ENCODE data around the gene PROC.
A peak's percentile ranks its signal among the peaks of the same experiment; 100 is the strongest.
"Not testable (repeated sequence)": the region's sequence is repeated elsewhere in the genome, so short reads cannot be mapped to it uniquely, and the experiment has no call there.

PROC gene

DNA sequence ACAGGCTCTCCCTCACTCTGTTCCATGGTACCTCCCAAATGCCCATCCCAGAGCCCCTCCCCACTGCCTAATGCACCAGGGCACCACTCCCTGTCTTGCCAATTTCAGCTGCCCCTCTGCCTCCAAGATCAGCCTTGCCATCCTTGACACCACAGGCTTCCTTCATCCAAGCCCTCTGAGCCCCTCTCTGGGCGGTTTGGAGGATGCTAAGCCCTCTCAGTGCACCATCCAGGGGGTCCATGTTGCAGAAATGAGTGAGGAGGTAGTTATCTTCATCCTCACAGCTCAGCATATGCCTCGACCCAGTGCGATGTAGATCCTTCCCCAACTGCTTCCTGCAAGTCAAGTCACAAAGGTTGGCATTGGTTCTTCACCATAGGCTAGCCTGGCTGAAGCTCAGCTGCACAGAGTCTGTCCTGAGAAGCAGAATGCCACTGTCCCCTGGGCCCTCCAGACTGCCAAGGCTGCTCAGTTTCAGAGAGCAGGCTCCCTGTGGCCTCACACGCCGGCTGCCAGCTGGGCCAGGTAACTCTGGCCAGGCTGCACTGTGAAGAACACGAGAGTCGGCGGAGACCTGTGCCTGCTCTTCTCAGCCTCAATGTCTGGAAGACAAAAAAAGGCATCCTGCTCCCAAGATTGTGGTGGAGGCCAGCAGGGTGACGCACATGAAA, 20.5 kb upstream of the PROC start:
- no peak for DNase-seq

DNA sequence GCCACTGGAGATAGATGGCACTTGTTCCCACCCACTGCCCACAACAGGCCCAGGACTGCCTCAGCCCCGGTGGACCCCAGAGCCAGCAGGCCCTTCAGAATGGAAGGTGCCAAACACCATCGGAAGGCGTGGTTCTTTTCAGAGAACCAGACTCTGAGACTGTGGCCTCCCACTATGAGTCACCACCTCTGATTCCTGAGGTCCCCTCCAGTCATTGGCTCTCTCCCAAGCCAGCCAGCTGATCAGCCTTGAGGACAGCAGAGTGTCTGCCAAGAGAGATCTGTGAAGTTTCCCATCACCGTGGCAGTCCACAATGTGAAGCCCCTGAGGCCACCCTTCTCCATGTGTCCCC, 20.0 kb upstream of the PROC start:
- DNase-seq, result no peak

DNA sequence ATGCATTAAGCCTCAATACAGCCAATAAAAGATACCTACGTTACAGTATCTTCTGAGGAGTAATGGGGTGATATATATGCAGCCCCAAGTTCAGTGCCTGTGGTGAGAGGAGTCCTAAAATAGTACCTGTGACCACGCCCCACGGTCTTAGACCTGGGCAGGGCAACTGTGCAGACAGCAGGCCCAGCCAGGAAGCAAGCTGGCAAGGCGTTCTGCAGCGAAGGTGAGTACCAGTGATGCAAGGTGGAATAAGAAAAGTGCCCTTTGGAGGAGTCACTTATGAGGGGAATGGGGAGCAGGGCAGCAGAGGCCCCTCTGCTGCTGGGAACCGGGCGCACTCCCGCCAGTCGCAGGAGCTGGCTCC, 17.7 kb upstream of the PROC start:
- no peak for DNase-seq

DNA sequence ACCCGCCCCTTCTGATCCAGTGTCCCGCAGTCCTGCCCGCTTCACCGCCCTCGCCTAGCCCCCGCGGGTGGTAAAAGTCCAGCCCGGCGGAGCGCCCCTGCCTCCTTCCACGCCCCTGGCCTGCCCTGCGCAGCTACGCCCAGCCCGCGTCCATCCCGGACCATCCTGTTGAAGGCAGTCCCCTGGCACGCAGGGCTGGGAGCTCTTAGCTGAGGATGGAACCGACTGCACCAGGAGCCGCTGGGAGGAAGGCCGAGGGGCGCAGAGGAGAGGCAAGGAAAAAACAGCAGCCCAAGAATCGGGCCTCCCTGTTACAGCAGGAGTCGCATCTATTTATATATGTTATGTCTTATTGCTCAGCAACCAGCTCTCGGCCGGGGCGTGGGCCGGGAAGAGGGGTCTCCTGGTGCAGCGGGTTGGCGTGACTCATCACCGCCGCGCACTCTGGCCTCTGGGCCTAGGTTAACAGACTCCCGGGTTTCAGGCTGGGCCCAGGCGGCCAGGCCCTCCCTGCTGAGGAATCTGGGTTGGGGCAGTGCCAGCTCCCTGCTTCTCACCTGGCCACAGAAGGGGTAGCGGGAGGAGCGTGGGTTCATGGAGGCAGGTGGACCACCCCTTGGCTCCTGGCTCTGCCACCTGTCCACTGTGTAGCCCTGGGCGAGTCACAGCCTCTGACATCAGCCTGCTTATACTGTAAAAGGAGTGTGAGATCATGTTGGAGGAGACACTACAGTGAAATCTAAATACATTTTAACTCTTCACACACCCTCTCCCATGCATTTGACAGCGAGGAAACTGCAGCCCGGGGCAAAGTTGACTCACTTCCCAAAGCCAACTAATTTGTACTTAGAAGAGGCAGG, 17.1 kb upstream of the PROC start:
- DNase-seq, result no peak

DNA sequence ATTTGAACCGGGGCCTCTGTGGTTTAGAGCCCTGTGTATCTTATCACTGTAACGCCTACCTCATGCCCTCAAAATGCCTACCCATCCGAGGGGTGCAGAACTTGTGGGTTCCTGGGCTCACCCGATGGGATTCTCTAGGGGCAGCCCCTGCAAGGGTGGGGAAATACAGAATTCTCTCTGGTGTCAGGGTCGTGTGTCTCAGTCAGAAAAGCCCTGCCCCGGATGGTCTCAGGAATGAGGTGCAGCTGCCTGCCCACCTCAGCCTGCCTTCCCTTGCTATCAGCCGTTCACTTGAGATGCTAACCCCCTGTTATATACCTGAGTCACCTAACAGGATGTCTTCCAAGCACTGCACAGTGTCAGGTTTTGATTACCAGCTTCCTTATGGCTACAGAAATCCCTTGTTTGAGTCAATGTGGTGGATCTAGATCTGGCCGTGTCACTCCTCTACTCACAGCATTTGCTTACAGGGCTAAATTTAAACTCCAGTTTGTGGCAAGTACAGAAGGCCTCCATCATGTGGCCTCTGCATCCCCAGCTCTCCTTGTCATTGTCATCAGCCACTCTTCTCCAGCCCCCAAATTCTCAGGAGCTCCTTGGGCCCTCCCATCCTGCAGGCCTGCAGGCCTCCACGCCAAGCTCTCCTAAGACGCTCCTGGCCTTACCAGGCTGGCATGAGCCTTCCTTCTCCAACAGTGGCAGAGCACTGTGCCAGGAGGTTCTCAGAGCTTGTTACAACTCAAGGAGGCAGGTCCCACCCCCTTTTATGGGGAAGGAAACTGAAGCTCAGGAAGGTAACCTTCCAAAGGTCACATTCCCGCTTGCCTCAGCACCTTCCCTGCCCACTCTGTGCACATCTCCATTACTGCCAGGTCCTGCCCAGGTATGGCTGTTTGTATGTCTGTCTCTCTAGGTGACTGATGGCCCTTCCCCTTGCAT, 16.2 kb upstream of the PROC start:
- no peak for DNase-seq

DNA sequence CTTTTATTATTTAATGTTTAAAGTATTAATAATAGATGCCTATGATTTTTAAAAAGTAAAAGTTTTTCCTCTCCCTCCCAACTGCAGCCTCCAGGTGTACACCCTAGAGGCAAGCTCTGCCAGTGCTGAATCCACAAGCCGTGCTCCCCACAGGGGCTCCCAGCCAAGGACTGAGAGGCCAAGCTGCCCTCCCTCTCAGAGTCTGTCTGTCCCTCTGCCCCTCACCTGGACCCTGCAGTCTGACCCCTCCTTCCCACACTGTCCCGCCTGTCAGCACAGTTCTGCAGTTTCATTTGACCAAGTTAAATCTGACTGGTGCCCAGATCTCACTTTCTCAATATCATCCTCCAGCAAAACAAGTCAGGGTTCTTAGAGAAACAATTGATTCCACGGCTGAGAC, 14.8 kb upstream of the PROC start:
- no peak for DNase-seq

DNA sequence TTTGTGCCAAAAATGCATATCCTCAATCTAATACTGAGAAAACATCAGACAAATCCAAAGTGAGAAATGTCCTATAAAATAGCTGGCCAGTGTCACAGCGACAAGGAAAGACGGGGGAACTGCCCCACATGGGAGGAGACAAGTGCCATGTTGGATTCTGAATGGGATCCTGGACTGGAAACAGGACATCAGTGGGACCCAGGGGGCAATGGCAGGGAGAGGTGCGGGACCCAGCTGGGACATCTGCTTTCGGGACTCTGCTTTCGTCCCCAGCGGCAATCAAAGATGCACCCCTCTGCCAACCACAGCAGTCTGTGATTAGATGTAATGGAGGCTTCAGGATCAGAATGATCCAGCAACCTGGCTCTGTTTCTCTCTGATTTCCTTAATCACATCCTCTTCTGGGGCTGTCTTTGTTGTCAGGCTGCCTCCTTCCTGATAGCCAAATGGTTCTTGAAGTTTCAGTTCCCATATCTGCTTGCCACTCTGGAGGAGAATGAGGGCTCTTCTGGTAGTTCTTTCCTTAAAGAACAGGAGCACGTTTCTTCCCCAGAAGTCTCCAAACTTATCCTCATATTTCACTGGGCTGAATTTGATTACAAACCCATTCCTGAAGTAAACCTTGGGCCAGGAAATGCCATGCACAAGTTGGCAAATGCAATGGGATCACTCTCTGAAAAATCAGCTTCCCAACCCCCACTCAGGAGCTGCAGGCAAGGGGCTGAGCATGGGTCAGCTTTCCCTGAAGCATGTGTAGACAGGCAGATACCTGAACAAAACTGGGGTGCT, 13.6 kb upstream of the PROC start:
- DNase-seq, result no peak

DNA sequence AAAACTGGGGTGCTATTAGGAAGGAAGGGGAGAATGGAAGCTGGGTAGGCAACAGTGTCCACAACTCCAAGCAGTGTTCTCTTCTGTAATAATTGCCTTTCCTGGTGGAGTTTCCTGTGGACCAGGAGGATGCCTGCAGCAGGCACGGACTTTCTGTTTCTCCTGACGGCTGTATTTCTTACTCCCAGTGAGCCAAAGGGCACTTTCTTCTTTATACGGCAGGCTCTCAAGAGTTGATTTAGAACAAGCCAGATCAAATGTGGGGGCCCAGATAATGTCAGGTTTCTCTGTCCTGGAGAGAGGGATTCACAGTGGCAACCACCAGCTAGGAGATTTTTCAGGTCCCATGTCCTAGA, 13.0 kb upstream of the PROC start:
- DNase-seq, result no peak

DNA sequence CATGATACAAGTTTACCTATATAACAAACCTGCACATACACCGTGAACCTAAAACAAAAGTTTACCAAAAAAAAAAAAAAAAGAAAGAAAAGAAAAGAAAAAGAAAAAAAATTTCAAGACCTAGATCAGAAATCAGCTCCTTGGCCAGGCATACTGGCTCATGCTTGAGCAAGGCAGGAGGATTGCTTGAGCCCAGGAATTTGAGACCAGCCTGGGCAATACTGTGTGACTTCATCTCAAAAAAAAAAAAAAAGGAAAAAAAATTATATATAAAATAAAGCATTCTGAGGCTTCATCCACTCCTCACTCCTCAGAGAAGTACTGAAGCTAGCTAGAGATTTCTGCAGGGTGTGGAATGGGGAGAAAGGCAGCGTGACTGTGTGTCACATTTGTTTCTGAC, 11.8 kb upstream of the PROC start:
- no peak for DNase-seq

DNA sequence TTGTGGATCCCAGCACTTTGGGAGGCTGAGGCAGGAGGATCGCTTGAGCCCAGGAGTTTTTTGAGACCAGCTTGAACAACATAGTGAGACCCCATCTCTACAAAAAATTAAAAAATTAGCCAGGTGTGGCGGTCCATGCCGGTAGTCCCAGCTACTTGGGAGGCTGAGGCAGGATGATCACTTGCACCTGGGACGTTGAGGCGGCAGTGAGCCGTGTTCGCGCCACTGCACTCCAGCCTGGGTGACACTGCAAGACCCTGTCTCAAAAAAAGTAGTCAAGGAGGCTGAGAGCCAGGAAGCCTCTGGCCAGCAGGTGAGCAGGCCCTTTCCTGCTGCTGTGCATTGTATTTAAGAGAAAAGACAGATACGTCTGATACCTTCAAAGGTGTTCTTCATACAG, 11.1 kb upstream of the PROC start:
- DNase-seq, result no peak

DNA sequence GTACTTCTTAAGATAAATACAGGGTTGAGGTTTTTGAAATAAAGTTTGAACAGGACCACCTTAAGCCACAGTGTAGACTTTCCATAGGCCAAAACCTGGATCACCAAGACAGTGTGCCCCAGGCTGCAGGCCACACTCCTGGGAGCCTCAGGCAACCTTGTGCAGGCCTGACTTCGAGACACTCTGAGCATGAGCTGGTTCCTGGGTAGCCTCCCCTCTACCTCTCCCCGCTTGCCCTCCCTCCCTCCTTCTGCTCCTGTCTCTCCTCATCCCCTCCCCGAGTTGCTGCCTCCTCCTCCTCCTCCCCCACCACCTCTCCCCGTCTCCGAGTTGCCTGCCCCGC, 10.6 kb upstream of the PROC start:
- no peak for DNase-seq

DNA sequence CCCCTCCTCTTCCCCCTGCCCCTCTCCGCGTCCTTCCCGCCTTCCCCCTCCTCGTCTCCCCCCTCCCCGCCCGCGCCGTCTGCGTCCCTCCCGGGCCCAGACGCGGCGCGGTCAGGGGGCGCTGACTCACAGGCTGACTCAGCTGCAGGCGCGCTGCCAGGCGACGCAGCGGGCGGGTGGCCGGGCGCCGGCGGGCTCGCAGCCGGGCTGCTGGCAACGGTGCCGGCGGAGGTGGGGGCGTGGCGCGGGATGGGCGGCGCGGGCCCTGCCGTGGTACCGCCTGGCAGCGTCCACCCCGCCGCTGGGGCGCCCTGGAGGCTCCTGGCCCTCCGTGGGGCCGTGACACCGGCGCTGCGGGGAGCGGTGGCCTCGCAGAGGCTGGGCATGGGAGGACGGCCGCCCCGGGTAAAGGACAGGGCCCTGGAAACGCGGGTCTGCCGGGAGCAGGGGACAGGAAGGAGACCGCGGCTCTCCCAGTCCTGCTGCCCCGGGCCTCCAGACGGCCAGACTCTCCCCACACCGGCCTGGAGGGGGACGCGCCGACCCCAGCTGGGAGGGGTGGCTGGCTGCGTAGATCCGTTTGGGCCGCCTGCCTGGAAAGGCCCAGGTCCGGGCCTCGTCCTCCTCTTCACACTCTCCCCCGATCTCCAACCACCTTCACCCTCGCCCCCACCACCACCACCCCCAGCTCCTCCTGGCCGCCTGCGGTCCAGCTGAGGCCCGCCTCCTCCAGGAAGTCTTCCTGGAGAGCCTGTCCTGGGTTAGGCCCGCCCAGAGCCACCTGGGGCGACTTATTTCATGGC, 10.0 kb upstream of the PROC start:
- DNase-seq, result peak; percentile 54

DNA sequence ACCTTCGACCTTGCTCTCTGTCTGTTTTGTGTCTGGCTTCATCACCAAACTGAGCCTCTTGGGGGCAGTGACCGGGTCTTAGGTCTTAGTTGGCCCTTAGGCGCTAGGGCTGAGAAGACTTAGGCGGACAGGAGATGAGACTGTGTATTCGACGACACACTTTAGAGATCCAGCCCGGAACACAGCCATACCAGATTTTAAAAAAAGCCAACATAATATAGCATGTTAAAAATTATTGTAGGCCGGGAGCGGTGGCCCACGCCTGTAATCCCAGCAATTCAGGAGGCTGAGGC, 9.5 kb upstream of the PROC start:
- DNase-seq, result no peak

DNA sequence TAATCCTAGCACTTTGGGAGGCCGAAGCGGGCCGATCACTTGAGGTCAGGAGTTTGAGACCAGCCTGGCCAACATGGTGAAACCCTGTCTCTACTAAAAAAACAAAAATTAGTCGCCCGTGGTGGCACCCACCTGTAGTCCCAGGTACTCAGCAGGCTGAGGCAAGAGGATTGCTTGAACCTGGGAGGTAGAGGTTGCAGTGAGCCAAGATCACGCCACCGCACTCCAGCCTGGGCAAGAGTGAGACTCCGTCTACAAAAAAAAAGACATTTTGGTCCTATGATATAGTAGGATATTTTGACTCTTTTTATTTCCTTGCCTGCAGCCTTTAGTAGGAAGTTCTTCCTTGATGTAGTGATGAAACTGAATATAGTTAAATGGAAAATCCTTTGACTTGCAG, 8.5 kb upstream of the PROC start:
- not testable (repeated sequence) for DNase-seq

DNA sequence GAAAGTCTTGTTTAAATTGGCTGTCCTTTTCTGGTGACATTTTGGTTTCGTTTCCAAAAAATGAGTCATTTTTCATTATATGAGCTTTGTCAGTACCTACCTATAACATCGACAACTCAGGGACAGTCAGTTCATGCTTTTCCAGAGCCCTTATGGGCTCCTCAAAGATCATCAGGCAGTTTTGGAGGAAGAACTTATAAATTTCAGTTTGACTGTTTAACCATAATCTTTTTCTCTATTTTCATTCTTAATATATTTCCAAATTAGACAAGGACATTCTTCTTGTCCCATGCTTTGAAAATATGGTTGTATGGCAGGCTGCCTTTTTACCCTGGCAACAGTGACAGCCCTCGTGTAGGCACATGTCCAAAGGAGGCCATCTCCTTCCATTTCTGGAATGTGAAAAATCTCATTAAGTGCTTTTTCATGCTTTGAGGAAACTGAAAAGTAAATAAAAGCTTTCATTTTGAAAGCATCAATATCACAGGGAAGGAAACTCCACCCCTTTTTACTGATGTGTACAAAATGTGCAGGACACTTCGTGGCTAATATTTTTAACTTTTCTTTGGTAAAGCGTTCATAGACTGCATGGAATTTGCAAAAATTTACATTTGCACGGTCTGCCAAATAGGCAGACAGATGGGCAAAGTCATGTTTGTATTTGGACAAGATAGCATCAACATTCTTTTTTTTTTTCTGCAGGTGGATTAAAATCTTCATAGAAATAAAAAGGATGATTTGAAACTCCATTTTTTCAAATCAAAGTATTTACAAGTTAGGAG, 7.2 kb upstream of the PROC start:
- DNase-seq, result no peak

DNA sequence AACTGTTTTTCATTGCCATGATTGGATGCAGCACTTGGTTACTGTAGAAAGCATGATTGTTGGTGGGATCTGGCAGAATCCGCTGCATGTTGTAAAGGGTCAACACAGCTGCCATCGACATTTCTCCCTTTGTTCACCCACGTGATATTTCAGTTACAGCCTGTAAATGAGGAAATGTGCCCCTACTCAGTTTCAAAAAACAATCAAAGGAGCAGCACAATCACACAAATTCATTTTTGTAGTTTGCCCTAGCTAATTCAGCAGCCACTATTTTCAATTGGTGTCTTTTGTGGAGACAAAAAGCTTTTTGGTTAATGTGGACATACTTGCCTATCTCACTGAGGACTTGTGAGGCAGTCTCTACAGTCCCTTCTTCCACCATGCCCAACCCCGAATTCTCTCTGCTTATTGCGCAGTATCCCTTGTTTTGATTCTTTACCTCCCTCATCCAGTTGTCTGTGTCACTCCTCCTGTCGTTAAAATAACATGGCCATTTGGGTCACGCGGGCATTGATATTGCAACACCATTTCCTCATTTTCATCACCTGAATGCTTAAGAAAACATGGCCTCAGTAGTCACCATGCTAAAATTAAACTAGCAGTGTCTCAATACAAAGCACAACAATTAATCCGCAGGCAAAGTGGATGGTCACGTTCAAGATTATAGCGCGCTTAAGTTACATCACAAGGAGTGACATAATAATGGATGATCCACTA, 6.4 kb upstream of the PROC start:
- DNase-seq, result no peak

DNA sequence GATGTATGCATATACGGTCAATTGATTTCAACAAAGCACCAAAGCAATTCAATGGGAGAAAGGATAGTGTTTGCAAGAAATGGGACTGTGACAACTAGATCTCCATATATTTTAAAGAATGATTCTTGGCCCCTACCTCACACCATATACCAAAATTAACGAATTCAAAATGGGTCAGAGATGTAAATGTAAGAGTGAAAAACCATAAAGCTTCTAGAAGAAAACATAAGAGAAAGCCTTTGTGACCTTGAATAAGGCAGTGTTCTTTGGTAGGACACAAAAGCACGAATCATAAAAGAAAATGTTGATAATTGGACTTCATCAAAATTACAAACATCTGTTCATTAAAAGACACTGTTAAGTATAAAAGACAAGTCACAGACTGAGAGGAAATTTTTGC, 5.0 kb upstream of the PROC start:
- DNase-seq, result no peak

DNA sequence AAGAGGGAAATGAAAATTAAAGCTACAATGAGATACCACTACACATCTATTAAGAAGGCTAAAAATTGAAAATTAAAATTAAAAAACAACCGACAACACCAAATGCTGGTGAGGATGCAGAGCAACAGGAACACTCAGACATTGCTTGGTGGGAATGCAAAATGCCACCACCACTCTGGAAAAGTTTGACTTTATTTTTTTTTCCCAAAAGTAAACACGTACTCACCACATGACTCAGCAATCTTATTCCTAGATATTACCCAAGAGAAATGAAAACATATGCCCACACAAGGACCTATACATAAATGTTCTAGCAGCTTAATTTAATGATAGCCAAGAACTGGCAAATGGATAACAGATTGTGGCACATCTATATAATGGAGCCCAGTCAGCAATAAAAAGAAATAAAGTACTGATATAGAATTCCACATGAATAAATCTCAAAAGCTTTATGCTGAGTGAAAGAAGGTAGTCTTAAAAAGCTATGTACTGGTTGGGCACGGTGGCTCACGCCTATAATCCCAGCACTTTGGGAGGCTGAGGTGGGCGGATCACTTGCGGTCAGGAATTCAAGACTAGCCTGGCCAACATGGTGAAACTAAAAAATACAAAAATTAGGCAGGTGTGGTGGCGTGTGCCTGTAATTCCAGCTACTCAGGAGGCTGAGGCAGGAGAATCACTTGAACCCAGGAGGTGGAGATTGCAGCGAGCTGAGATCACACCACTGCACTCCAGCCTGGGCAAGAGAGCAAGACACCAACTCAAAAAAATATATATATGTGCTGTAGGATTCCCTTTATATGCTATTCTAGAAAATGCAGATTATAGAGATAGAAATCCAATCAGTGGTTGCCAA, 4.2 kb upstream of the PROC start:
- no peak for DNase-seq

DNA sequence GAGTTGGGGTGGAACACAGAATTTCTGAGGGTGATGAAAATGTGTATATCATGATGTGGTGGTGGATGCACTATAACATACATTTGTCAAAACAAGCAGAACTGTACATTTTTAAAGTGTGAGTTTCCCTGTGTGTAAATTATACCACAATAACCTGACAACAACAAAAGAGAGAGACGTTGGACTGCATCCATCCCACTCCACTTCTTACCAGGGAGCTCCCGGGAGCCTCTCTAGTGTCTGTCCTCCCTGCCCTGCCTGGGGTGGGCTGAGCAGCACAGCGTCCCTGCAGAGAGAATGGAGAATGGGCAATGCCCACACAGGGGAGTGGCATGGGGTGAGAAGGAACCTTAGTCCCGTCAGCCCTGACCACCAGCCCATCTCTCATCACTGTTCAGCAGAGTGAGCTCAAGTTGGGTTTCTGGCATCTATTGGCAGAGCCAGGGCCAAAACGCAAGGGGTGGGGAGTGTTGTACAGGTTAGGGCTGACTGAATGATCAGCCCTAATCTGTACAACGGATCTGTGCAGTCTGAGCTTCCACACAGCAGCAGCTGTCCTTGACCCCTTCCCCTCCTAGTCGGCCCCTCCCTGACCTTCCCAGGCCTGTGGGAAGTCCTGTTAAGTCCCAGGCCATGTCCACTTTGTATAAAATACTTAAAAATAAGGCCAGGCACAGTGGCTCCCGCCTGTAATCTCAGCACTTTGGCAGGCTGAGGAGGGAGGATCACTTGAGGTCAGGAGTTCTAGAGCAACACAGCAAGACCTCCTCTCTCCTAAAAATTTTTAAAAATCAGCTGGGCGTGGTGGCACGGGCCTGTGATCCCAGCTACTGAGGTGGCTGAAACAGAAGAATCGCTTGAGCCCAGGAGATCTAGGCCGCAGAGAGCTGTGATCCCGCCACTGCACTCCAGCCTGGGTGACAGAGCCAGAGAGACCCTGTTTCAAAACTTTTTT, 3.3 kb upstream of the PROC start:
- DNase-seq, result no peak
